ENCODE data around the gene CAPN2.
"Not testable (repeated sequence)": the region's sequence is repeated elsewhere in the genome, so short reads cannot be mapped to it uniquely, and the experiment has no call there.

DNA sequence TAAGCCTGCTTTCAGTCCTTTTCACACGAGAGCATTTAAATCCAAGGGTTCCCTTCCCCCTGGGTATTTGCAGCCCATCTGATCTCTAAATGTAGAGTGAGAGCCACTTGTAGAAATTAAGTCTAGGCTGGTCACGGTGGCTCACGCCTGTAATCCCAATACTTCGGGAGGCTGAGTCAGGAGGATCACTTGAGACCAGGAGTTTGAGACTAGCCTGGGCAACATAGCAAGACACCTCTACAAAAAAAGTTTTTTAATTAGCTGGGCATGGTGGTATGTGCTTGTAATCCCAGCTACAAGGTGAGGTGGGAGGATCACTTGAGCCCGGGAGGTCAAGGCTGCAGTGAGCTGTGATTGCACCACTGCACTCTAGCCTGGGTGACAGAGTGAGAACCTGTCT, 24.3 kb downstream of the CAPN2 start:
- TF ChIP-seq, protein P1, sequence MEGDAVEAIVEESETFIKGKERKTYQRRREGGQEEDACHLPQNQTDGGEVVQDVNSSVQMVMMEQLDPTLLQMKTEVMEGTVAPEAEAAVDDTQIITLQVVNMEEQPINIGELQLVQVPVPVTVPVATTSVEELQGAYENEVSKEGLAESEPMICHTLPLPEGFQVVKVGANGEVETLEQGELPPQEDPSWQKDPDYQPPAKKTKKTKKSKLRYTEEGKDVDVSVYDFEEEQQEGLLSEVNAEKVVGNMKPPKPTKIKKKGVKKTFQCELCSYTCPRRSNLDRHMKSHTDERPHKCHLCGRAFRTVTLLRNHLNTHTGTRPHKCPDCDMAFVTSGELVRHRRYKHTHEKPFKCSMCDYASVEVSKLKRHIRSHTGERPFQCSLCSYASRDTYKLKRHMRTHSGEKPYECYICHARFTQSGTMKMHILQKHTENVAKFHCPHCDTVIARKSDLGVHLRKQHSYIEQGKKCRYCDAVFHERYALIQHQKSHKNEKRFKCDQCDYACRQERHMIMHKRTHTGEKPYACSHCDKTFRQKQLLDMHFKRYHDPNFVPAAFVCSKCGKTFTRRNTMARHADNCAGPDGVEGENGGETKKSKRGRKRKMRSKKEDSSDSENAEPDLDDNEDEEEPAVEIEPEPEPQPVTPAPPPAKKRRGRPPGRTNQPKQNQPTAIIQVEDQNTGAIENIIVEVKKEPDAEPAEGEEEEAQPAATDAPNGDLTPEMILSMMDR (tag by site-specific recombination; IDR thresholded peaks at IDR 0.05), result not testable (repeated sequence)
- TF ChIP-seq ZFP3 (tag by site-specific recombination; IDR thresholded peaks at IDR 0.05; ENCODE audit: low read depth); ZNF174 (tag by site-specific recombination; IDR thresholded peaks at IDR 0.05); ZNF133 (tag by site-specific recombination; IDR thresholded peaks at IDR 0.05); ZNF629 (tag by site-specific recombination; IDR thresholded peaks at IDR 0.05); YY1 (tag by site-specific recombination; IDR thresholded peaks at IDR 0.05); ZNF600 (tag by site-specific recombination; IDR thresholded peaks at IDR 0.05); EGR2 (tag by site-specific recombination; IDR thresholded peaks at IDR 0.05; ENCODE audit: low read depth); TCF7L2 (IDR thresholded peaks at IDR 0.05; ENCODE audit: borderline replicate concordance, low read depth, low read length); MZF1 (tag by site-specific recombination; IDR thresholded peaks at IDR 0.05; ENCODE audit: borderline replicate concordance); REPIN1 (tag by site-specific recombination; IDR thresholded peaks at IDR 0.05; ENCODE audit: low read depth): not testable (repeated sequence)
- TF ChIP-seq, protein P2, sequence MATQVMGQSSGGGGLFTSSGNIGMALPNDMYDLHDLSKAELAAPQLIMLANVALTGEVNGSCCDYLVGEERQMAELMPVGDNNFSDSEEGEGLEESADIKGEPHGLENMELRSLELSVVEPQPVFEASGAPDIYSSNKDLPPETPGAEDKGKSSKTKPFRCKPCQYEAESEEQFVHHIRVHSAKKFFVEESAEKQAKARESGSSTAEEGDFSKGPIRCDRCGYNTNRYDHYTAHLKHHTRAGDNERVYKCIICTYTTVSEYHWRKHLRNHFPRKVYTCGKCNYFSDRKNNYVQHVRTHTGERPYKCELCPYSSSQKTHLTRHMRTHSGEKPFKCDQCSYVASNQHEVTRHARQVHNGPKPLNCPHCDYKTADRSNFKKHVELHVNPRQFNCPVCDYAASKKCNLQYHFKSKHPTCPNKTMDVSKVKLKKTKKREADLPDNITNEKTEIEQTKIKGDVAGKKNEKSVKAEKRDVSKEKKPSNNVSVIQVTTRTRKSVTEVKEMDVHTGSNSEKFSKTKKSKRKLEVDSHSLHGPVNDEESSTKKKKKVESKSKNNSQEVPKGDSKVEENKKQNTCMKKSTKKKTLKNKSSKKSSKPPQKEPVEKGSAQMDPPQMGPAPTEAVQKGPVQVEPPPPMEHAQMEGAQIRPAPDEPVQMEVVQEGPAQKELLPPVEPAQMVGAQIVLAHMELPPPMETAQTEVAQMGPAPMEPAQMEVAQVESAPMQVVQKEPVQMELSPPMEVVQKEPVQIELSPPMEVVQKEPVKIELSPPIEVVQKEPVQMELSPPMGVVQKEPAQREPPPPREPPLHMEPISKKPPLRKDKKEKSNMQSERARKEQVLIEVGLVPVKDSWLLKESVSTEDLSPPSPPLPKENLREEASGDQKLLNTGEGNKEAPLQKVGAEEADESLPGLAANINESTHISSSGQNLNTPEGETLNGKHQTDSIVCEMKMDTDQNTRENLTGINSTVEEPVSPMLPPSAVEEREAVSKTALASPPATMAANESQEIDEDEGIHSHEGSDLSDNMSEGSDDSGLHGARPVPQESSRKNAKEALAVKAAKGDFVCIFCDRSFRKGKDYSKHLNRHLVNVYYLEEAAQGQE (tag by site-specific recombination; IDR thresholded peaks at IDR 0.05), result not testable (repeated sequence)
- TF ChIP-seq, protein P3, sequence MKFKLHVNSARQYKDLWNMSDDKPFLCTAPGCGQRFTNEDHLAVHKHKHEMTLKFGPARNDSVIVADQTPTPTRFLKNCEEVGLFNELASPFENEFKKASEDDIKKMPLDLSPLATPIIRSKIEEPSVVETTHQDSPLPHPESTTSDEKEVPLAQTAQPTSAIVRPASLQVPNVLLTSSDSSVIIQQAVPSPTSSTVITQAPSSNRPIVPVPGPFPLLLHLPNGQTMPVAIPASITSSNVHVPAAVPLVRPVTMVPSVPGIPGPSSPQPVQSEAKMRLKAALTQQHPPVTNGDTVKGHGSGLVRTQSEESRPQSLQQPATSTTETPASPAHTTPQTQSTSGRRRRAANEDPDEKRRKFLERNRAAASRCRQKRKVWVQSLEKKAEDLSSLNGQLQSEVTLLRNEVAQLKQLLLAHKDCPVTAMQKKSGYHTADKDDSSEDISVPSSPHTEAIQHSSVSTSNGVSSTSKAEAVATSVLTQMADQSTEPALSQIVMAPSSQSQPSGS (tag by site-specific recombination; IDR thresholded peaks at IDR 0.05; ENCODE audit: low read depth), result not testable (repeated sequence)

Measured in HEK293 (cell line).